GM10266 (cell line): ENCODE data around the gene GABRA4.

Experiments used
- DNase-seq: peaks from one replicate; pipeline ENCODE4 v3.0.0; 2012; ENCODE audit errors: extremely low spot score
- CTCF ChIP-seq: IDR thresholded peaks from 2 replicates; pipeline ENCODE4 v1.5.1; 2012; ENCODE audit warnings: mild to moderate bottlenecking, low read depth; ENCODE audit not compliant: control insufficient read depth, insufficient read depth; ENCODE audit errors: missing control alignments

GABRA4 gene

GRCh38 chr4:46958742-46959488 is 34.5 kb downstream of the GABRA4 start:
- no peak for TF ChIP-seq CTCF
- DNase-seq: no peak

- TF ChIP-seq CTCF: no peak
- DNase-seq: no peak
Observed at GRCh38 chr4:46956451-46956850, 36.9 kb downstream of the GABRA4 start.

GRCh38 chr4:46955601-46956000 is 37.8 kb downstream of the GABRA4 start:
- TF ChIP-seq CTCF: no peak
- DNase-seq: no peak

- DNase-seq: no peak
Observed at GRCh38 chr4:46954643-46955042, 38.7 kb downstream of the GABRA4 start.

GRCh38 chr4:46953564-46953963 is 39.8 kb downstream of the GABRA4 start:
- DNase-seq: no peak
- no peak for TF ChIP-seq CTCF

More at GRCh38 chr4:46954643-46955042, 38.7 kb downstream of the GABRA4 start:
- no peak for TF ChIP-seq CTCF

- TF ChIP-seq CTCF: no peak
- no peak for DNase-seq
Observed at GRCh38 chr4:46952451-46952850, 40.9 kb downstream of the GABRA4 start.

- no peak for DNase-seq
- no peak for TF ChIP-seq CTCF
Observed at GRCh38 chr4:46950826-46951225, 42.6 kb downstream of the GABRA4 start.
